Measurements from ENCODE around the gene ABI3.

DNA sequence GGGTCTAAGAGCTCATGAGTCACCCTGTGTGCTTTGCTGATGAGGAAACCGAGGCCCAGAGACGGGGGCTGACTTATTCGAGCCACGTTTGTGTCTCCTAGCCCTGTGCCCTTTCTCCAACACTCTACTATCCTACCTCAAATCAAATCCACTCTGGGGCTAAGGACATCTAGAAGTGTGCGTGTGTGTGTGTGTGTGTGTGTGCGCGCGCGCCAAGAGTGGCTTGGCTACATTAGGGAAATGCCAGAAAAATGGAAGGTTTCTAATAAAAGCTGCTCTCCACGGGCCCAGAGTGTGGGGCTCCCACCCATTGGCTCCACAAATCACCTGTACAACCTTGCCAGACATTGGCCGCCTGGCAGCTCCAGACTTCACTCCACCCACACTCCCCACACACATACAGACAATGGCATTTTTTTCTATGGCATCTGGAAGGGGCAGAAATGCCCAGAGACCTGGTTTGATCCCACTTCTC, 50.3 kb downstream of the ABI3 start:
- TF ChIP-seq, protein P1, sequence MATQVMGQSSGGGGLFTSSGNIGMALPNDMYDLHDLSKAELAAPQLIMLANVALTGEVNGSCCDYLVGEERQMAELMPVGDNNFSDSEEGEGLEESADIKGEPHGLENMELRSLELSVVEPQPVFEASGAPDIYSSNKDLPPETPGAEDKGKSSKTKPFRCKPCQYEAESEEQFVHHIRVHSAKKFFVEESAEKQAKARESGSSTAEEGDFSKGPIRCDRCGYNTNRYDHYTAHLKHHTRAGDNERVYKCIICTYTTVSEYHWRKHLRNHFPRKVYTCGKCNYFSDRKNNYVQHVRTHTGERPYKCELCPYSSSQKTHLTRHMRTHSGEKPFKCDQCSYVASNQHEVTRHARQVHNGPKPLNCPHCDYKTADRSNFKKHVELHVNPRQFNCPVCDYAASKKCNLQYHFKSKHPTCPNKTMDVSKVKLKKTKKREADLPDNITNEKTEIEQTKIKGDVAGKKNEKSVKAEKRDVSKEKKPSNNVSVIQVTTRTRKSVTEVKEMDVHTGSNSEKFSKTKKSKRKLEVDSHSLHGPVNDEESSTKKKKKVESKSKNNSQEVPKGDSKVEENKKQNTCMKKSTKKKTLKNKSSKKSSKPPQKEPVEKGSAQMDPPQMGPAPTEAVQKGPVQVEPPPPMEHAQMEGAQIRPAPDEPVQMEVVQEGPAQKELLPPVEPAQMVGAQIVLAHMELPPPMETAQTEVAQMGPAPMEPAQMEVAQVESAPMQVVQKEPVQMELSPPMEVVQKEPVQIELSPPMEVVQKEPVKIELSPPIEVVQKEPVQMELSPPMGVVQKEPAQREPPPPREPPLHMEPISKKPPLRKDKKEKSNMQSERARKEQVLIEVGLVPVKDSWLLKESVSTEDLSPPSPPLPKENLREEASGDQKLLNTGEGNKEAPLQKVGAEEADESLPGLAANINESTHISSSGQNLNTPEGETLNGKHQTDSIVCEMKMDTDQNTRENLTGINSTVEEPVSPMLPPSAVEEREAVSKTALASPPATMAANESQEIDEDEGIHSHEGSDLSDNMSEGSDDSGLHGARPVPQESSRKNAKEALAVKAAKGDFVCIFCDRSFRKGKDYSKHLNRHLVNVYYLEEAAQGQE (IDR thresholded peaks at IDR 0.05; ENCODE audit: insufficient read depth in 1 of 2, low read depth in 2 of 2, low read length in 2 of 2) = no peak
- TF ChIP-seq FOXP2 (optimal IDR thresholded peaks at IDR 0.05; ENCODE audit: borderline replicate concordance, extremely low read depth, extremely low read length, insufficient read depth) = no peak
- no peak for TF ChIP-seq POLR2AphosphoS5 (IDR thresholded peaks at IDR 0.05; ENCODE audit: low read depth, low read length)
- TF ChIP-seq TAF1 (IDR thresholded peaks at IDR 0.05; ENCODE audit: borderline replicate concordance, insufficient read depth, low read length) = no peak
